Esophagus squamous epithelium (tissue), 5 donors: ENCODE measurements around the gene CRABP2. TPM values are rescaled to one million over a fixed set of nuclear protein-coding genes. Genes with fewer than 3 reads are reported as not detected.

Experiments used
- DNase-seq: peaks from one replicate; lab custom pipeline; 2025; lab: John Stamatoyannopoulos, UW
- H3K27ac ChIP-seq, 4 donors: fragments of 200-600 bp; sonication (generic); one replicate each; pipeline ENCODE4 v1.5.1; 2016 to 2019; ENCODE audit warnings: mild to moderate bottlenecking in 1 of 4
- H3K27me3 ChIP-seq, 4 donors: fragments of 200-600 bp; sonication (generic); 1 replicate in 3 of 4; 2 replicates in 1 of 4; pipeline versions ENCODE4 v1.5.1 to v1.6.0; 2017 to 2021; ENCODE audit warnings: antibody characterized with exemption in 1 of 4
- H3K36me3 ChIP-seq, 3 donors: fragments of 200-600 bp; sonication (generic); one replicate each; pipeline ENCODE4 v1.5.1; 2016 to 2019
- H3K4me1 ChIP-seq, 3 donors: fragments of 200-600 bp; sonication (generic); one replicate each; pipeline ENCODE4 v1.5.1; 2017 to 2019
- H3K4me3 ChIP-seq, 4 donors: fragments of 200-600 bp; sonication (generic); 1 replicate in 3 of 4; 2 replicates in 1 of 4; pipeline ENCODE4 v1.5.1; 2016 to 2019; ENCODE audit warnings: mild to moderate bottlenecking in 2 of 4, moderate library complexity in 1 of 4
- H3K9me3 ChIP-seq, 3 donors: fragments of 200-600 bp; sonication (generic); one replicate each; pipeline ENCODE4 v1.5.1; 2016 to 2019
- CTCF ChIP-seq, 6 experiments: fragments of 450-650 bp in 4 of 6; fragments of 200-600 bp in 2 of 6; sonication (generic) in 2 of 6; IDR thresholded peaks; one replicate each; pipeline ENCODE4 v1.5.1; 2016 to 2019; ENCODE audit warnings: antibody characterized with exemption in 6 of 6, mild to moderate bottlenecking in 4 of 6, moderate library complexity in 4 of 6
- POLR2A ChIP-seq, 4 donors: fragments of 450-650 bp; IDR thresholded peaks; one replicate each; pipeline ENCODE4 v1.6.1; 2017; ENCODE audit warnings: antibody characterized with exemption in 4 of 4, mild to moderate bottlenecking in 4 of 4, moderate library complexity in 3 of 4
- WGBS, 2 donors: methylation state at CpG; one replicate each; pipeline ENCODE4 v1.1.5; 2018; 5-methylcytosine and 5-hydroxymethylcytosine counted together
- intact Hi-C: fragments of 100-400 bp; cut with DNase I; formaldehyde crosslinking; loops from one replicate; pipeline ENCODE4 v1.15.0; 2022
- total RNA-seq, 4 donors: library from RNA; depleted of rRNA; stranded (reverse); fragments of >200 nt; gene quantifications; one replicate each; pipeline ENCODE4 v1.1.0, GENCODE V29; 2016
- donor health status: DM: yes; HTN: yes; CAD: no.

Gene CRABP2
- total RNA-seq, 4 donors from 2014 or later, result 149 to 916 (median 441) TPM

DNA sequence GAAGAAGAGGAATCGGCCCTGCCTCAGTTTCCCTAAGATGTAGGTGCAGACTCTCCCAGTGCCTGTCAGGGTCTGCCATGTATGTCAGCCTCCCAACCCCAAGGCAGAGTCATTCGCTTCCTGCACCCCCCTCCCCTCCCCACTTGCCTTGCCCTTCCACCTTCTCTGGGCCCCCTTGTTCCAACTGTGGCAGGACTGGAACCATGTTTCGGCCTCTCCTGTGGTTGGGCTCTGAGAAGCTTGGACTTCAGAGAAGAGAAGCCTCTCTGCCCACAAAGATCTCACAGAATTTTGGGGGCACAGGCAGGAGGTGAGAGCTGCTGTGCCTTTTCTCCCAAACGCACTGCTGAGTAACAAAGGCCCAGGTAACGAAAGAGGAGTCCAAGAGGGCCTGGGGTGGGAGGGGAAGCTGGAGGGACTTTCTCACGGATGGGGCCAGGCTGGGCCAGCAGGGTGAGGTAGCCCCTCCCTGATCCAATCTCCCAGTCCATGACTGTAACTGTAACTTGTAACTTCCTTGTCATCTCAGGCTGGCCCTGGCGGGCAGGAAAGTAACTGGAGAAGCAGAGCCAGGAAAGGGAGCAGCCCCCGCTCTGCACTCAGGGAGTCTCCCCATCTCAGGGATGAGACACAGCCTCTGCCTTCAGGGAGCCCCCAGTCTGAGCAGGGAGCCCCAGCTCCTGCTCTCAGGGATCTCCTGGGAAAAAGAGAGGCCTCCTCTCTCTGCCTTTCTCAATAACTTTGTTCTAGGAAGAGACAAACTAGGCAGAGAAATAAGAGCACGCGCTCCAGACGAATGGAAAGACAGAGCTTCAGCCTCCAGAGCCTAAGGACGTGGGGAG lies 11.3 kb downstream of the CRABP2 start:
- peaks cover 0 to 60% (median 0%) of the 10 kb centered on the region in 4 donors for H3K27me3 ChIP-seq
- no peak overlapping the region for H3K4me3 ChIP-seq
- peaks cover 34 to 74% (median 53%) of the 10 kb centered on the region in 3 donors for H3K4me1 ChIP-seq
- no peak for DNase-seq
- H3K27ac ChIP-seq, result peak overlapping the region; percentile 51 to 89 (median 84)
- TF ChIP-seq CTCF (IDR thresholded peaks at IDR 0.05) (peak in 2 of 6 experiments; percentile 23 to 31), POLR2A (IDR thresholded peaks at IDR 0.05) (no peak)
- peaks cover 0 to 12% (median 0%) of the 10 kb centered on the region in 3 donors for H3K36me3 ChIP-seq
- intact Hi-C loops, result loop anchor here (5.0 kb wide), 1 partner anchor 33 kb away; the partner anchor contains the start of genes ISG20L2 and METTL25B
- no peaks in the 10 kb centered on the region for H3K9me3 ChIP-seq
- WGBS, 2 donors, result 55 to 67% methylated on average over 8 to 9 of the region's 12 CpGs

DNA sequence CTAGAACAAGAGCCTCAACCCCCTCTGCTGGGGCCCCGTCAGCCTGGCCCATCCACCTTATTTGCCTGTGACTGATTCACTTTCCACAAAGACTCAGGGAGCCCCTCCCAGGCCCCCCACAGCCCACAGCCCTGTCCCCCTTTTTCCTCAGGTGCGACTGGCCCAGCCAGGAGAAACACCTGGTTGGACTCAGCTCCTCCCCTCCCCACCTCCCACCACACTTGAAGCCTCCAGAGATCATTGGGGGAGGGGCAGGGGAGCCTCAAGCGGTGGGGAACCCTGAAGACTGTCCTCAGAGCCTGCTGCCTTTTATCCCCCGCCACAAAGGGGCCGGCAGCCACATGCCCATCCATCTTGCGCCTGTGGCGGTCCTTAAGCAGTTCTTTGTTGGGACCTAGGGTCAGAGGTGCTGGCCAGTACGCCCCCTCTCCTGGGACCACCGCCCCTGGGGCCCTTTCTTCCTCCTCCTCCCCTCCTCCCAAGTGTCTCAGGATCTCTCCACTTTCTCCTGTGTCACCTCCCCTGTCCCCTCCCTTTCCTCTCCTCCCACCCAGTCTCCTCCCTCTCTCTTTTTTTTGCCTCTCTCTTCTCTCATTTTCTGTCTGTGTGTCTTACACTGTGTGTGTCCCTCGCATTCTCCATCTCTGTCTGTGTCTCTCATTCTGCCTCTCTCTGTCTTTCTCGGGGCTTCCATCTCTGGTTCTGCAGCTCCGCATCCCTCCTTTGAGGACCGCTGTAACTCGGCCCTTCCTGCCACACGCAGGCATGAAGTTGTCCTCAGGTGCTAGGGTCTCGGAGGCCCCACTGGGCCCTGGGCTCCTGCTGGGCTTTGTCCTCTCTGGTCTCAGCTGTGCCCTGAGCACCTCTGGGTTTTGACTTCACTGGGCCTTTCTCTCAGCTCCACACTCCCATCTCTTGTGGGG lies 12.2 kb downstream of the CRABP2 start:
- peaks cover 0 to 3% (median 0%) of the 10 kb centered on the region in 3 donors for H3K36me3 ChIP-seq

DNA sequence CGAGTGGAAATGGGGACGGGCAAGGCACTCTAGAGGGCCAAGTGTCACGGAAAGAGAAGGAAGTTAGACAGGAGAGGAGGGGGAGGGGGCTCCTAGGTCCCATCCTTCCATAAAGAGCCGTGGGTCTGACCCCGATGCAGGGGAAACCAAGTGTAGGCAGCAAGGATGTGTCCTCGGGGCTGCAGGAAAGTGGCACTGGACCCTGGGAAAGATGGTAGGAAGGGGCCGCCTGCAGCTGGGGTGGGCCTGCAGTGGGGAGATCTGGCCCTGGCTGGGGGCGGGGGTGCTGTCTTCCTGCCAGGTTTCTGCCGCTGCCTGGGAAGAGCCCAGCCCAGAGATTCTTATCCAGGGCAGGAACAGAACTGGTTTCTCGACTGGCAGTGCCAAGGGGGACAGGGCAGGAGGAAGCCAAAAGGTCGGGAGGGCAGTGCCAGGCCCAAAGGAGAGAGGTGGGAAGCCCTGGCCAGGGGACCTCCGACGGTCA lies 12.9 kb downstream of the CRABP2 start:
- Histone ChIP-seq H3K27ac (peak overlapping the region; percentile 68 to 89 (median 84)), H3K27me3 (peaks cover 0 to 65% (median 0%) of the 10 kb centered on the region in 4 donors), H3K4me3 (peak overlapping the region in 1 of 4 donors; percentile 10), H3K9me3 (no peaks in the 10 kb centered on the region), H3K36me3 (no peaks in the 10 kb centered on the region), H3K4me1 (peaks cover 34 to 71% (median 55%) of the 10 kb centered on the region in 3 donors)
- WGBS, 2 donors, result 11% methylated on average over 7 to 8 of the region's 13 CpGs
- TF ChIP-seq CTCF (IDR thresholded peaks at IDR 0.05) (no peak), POLR2A (IDR thresholded peaks at IDR 0.05) (no peak)
- intact Hi-C loops, result loop anchor here (5.0 kb wide), 1 partner anchor 35 kb away; the partner anchor contains the start of genes ISG20L2 and METTL25B
- no peak for DNase-seq

More for the DNA sequence above, 12.2 kb downstream of the CRABP2 start:
- Histone ChIP-seq H3K9me3 (no peaks in the 10 kb centered on the region), H3K4me3 (no peak overlapping the region), H3K4me1 (peaks cover 34 to 78% (median 55%) of the 10 kb centered on the region in 3 donors), H3K27ac (peak overlapping the region; percentile 68 to 89 (median 84)), H3K27me3 (peaks cover 0 to 62% (median 0%) of the 10 kb centered on the region in 4 donors)
- intact Hi-C loops, result loop anchor here (5.0 kb wide), 1 partner anchor 34 kb away; the partner anchor contains the start of genes ISG20L2 and METTL25B
- 41 to 59% methylated on average over 13 of the region's 16 CpGs for whole genome bisulfite sequencing, 2 donors
- TF ChIP-seq POLR2A (IDR thresholded peaks at IDR 0.05), result no peak
- no peak for TF ChIP-seq CTCF (IDR thresholded peaks at IDR 0.05)
- no peak for DNase-seq

- intact Hi-C loops, result loop anchor here (5.0 kb wide), 1 partner anchor 35 kb away; the partner anchor contains the start of genes ISG20L2 and METTL25B
- H3K27me3 ChIP-seq, result peaks cover 0 to 65% (median 0%) of the 10 kb centered on the region in 4 donors
- H3K36me3 ChIP-seq, result no peaks in the 10 kb centered on the region
- H3K9me3 ChIP-seq, result no peaks in the 10 kb centered on the region
- H3K4me3 ChIP-seq, result peak overlapping the region in 1 of 4 donors; percentile 10
- H3K27ac ChIP-seq, result peak overlapping the region; percentile 68 to 89 (median 84)
- DNase-seq, result no peak
- 12 to 22% methylated on average over 12 of the region's 20 CpGs for WGBS, 2 donors
- TF ChIP-seq POLR2A (IDR thresholded peaks at IDR 0.05) (no peak), CTCF (IDR thresholded peaks at IDR 0.05) (no peak)
- peaks cover 34 to 66% (median 55%) of the 10 kb centered on the region in 3 donors for H3K4me1 ChIP-seq
These were observed 13.5 kb downstream of the CRABP2 start for GRCh38 chr1:156691665-156692440.
